ENCODE results near the gene RACGAP1. TPM values are rescaled to one million over a fixed set of nuclear protein-coding genes. Genes with fewer than 3 reads are reported as not detected.

Gene RACGAP1
- total and polyA plus RNA-seq, 2 of the 4 experiments (the other 2 are of a cell fraction) = 37.9 to 110 TPM

DNA sequence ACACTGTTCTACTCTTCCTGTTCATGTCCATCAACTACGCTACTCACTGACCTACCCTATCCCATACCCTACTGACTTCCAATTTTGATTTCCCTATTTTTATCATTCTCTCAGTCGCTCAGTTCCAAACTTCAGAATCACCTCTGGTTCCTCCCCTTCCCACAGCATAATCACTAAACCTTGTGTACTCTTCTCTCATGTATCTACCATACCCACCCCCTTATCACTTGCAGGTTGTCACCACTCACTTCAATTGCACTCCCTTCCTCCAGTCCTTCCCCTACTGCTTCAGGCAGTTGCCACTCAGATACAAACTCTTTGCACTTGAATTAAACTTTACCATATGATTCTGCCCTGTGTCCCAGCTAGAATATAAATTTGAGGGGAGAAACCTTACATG lies 6.3 kb downstream of the RACGAP1 start:
- Histone ChIP-seq H3K9me3 (ENCODE audit: control insufficient read depth, insufficient read depth, low read length) (no peaks in the 10 kb centered on the region), H2BK20ac (ENCODE audit: low read depth, low read length) (no peak overlapping the region), H4K5ac (ENCODE audit: low read depth, low read length) (peak overlapping the region; percentile 90), H3K36me3 (ENCODE audit: control insufficient read depth, insufficient read depth, low read length) (0 out of 2 replicates have a peak, but pooled peaks cover 3% of the 10 kb centered on the region), H3K56ac (ENCODE audit: extremely low read depth, insufficient read depth, low read length) (no peak overlapping the region), H3K18ac (ENCODE audit: low read depth, low read length) (0 out of 2 replicates have a peak overlapping the region, but pooled peaks have one; percentile 35), H2BK15ac (ENCODE audit: low read depth, low read length) (no peak overlapping the region), H3K79me1 (ENCODE audit: low read depth in 1 of 2, low read length in 2 of 2) (peaks cover 9 to 32% of the 10 kb centered on the region in 2 experiments), H3K27ac (ENCODE audit: insufficient read depth, low read length) (peak overlapping the region; percentile 37; the same call in 1 of the 2 replicates), H2BK5ac (ENCODE audit: low read depth, low read length, poor library complexity, severe bottlenecking) (peak overlapping the region; percentile 20), H4K8ac (ENCODE audit: low read depth in 2 of 2, low read length in 2 of 2) (peak overlapping the region in 1 of 2 experiments; percentile 64; a peak in 3 of 4 replicates), H3K4me2 (ENCODE audit: low read depth, low read length) (no peak overlapping the region), H4K91ac (ENCODE audit: insufficient read depth, low read depth, low read length) (no peak overlapping the region), H3K4me3 (ENCODE audit: insufficient read depth, low read depth, low read length) (no peak overlapping the region), H3K27me3 (ENCODE audit: control insufficient read depth, insufficient read depth, low read length) (no peaks in the 10 kb centered on the region), H4K20me1 (ENCODE audit: insufficient read depth, low read length) (no peaks in the 10 kb centered on the region; the same call in none of the 2 replicates), H2BK120ac (ENCODE audit: low read depth, low read length) (peak overlapping the region; percentile 26; the same call in 1 of the 2 replicates), H2AFZ (replicated peaks; ENCODE audit: low read length, poor library complexity) (no peak overlapping the region), H3K9ac (ENCODE audit: low read depth, low read length) (no peak overlapping the region), H3K9me1 (ENCODE audit: insufficient read depth, low read length) (peaks cover 7% of the 10 kb centered on the region; the same call in 1 of the 2 replicates), H3K4me1 (ENCODE audit: control insufficient read depth, insufficient read depth, low read length) (peaks cover 6% of the 10 kb centered on the region), H3K4ac (ENCODE audit: low read depth, low read length) (peak overlapping the region; percentile 52), H3K14ac (replicated peaks; ENCODE audit: low read depth, low read length) (peak overlapping the region; percentile 24; the same call in 1 of the 2 replicates), H2AK5ac (ENCODE audit: low read depth, low read length) (no peak overlapping the region), H3K23ac (ENCODE audit: low read depth, low read length) (0 out of 2 replicates have a peak overlapping the region, but pooled peaks have one; percentile 6), H2AK9ac (replicated peaks; ENCODE audit: low read depth, low read length, poor library complexity) (no peak overlapping the region)
- intact Hi-C loops (cut with micrococcal nuclease) (no loop called here), dilution Hi-C loops (cut with HindIII; ENCODE audit: low sequenced_read_pairs, unreplicated experiment) (no loop called here), in situ Hi-C loops (cut with MboI; ENCODE audit: low sequenced_read_pairs) (no loop called here)
- ChIA-PET POLR2A (ENCODE audit: unreplicated experiment) (no interaction called here), CTCF (interaction anchor here (3.3 kb wide), 1 partner anchor 20 kb away, joined by 12 read pairs; no protein-coding TSS in a partner anchor)
- WGBS, 2 experiments (ENCODE audit: extremely low coverage in 2 of 2, insufficient read length in 1 of 2) = 87% methylated on average over 2 of the region's 2 CpGs; no CpG with 5 or more reads in 1 of the 2 experiments
- ATAC-seq (ENCODE audit: low read depth) (no peak), DNase-seq (no peak)
- BruUV-seq (replicated peaks) = no TSS peak
- TF ChIP-seq RCOR1 (IDR thresholded peaks at IDR 0.05; ENCODE audit: insufficient replicate concordance, low read length) (no peak), POLR2A (IDR thresholded peaks at IDR 0.05; ENCODE audit: low read depth, low read length) (no peak), MAZ (IDR thresholded peaks at IDR 0.05; ENCODE audit: borderline replicate concordance, low read depth, low read length) (no peak), CHD1 (IDR thresholded peaks at IDR 0.05; ENCODE audit: low read depth, low read length) (no peak), MAFK (IDR thresholded peaks at IDR 0.05; ENCODE audit: low read depth, low read length) (no peak), RAD21 (IDR thresholded peaks at IDR 0.05; ENCODE audit: low read length) (no peak), CEBPB (IDR thresholded peaks at IDR 0.05; ENCODE audit: low read depth, low read length) (no peak), FOS (IDR thresholded peaks at IDR 0.05; ENCODE audit: low read depth, low read length) (no peak), RFX5 (IDR thresholded peaks at IDR 0.05; ENCODE audit: low read depth, low read length) (no peak)

Data from IMR-90 (cell line).